Measurements from ENCODE around the gene NCOA5. TPM values are rescaled to one million over a fixed set of nuclear protein-coding genes. Genes with fewer than 3 reads are reported as not detected.
A peak's percentile ranks its signal among the peaks of the same experiment; 100 is the strongest.

NCOA5 gene
- total RNA-seq, 1 donor: 14.5 TPM

- no peak for TF ChIP-seq CTCF (IDR thresholded peaks at IDR 0.05; ENCODE audit: extremely low read depth, low read depth, low read length)
- H3K36me3 ChIP-seq (ENCODE audit: insufficient read depth, low read length): no peaks in the 10 kb centered on the region
- no peak overlapping the region for H3K27ac ChIP-seq (ENCODE audit: low read depth, low read length)
- H3K27me3 ChIP-seq (ENCODE audit: insufficient read depth, low read length): peaks cover 50% of the 10 kb centered on the region
- H3K4me1 ChIP-seq (ENCODE audit: insufficient read depth, low read length): peaks cover 3% of the 10 kb centered on the region
- peaks cover 4% of the 10 kb centered on the region for H4K20me1 ChIP-seq (ENCODE audit: insufficient read depth, low read length)
- no peak overlapping the region for H3K4me2 ChIP-seq (ENCODE audit: insufficient read depth, low read length)
- no peaks in the 10 kb centered on the region for H3K79me2 ChIP-seq (ENCODE audit: insufficient read depth, low read length)
- H3K9me3 ChIP-seq (ENCODE audit: low read depth, low read length): no peaks in the 10 kb centered on the region
- no peak overlapping the region for H2AFZ ChIP-seq (ENCODE audit: low read length)
- DNase-seq (ENCODE audit: insufficient read length, low spot score, missing footprints): peak; percentile 96
- no peak overlapping the region for H3K4me3 ChIP-seq (ENCODE audit: insufficient read depth, low read length)
Observed at GRCh38 chr20:46027245-46027853, 62.4 kb downstream of the NCOA5 start.

GRCh38 chr20:46025376-46025783 lies 64.4 kb downstream of the NCOA5 start:
- peaks cover 43% of the 10 kb centered on the region for H3K27me3 ChIP-seq (ENCODE audit: insufficient read depth, low read length)
- no peak for TF ChIP-seq CTCF (IDR thresholded peaks at IDR 0.05; ENCODE audit: extremely low read depth, low read depth, low read length)

GRCh38 chr20:46023999-46024398 lies 65.8 kb downstream of the NCOA5 start:
- Histone ChIP-seq H3K27ac (ENCODE audit: low read depth, low read length) (no peak overlapping the region), H4K20me1 (ENCODE audit: insufficient read depth, low read length) (peaks cover 4% of the 10 kb centered on the region), H3K4me1 (ENCODE audit: insufficient read depth, low read length) (peaks cover 6% of the 10 kb centered on the region), H3K79me2 (ENCODE audit: insufficient read depth, low read length) (no peaks in the 10 kb centered on the region), H3K9me3 (ENCODE audit: low read depth, low read length) (no peaks in the 10 kb centered on the region), H3K4me2 (ENCODE audit: insufficient read depth, low read length) (no peak overlapping the region), H3K27me3 (ENCODE audit: insufficient read depth, low read length) (peaks cover 36% of the 10 kb centered on the region), H3K36me3 (ENCODE audit: insufficient read depth, low read length) (no peaks in the 10 kb centered on the region), H2AFZ (ENCODE audit: low read length) (no peak overlapping the region), H3K4me3 (ENCODE audit: insufficient read depth, low read length) (no peak overlapping the region)
- DNase-seq (ENCODE audit: insufficient read length, low spot score, missing footprints): no peak
- no peak for TF ChIP-seq CTCF (IDR thresholded peaks at IDR 0.05; ENCODE audit: extremely low read depth, low read depth, low read length)

More at GRCh38 chr20:46025376-46025783, 64.4 kb downstream of the NCOA5 start:
- H3K4me3 ChIP-seq (ENCODE audit: insufficient read depth, low read length): no peak overlapping the region
- no peaks in the 10 kb centered on the region for H3K79me2 ChIP-seq (ENCODE audit: insufficient read depth, low read length)
- peak; percentile 57 for DNase-seq (ENCODE audit: insufficient read length, low spot score, missing footprints)
- H3K36me3 ChIP-seq (ENCODE audit: insufficient read depth, low read length): no peaks in the 10 kb centered on the region
- no peak overlapping the region for H2AFZ ChIP-seq (ENCODE audit: low read length)
- H3K9me3 ChIP-seq (ENCODE audit: low read depth, low read length): no peaks in the 10 kb centered on the region
- no peak overlapping the region for H3K27ac ChIP-seq (ENCODE audit: low read depth, low read length)
- peaks cover 4% of the 10 kb centered on the region for H4K20me1 ChIP-seq (ENCODE audit: insufficient read depth, low read length)
- H3K4me2 ChIP-seq (ENCODE audit: insufficient read depth, low read length): no peak overlapping the region
- H3K4me1 ChIP-seq (ENCODE audit: insufficient read depth, low read length): peaks cover 6% of the 10 kb centered on the region

GRCh38 chr20:46023148-46023484 lies 66.6 kb downstream of the NCOA5 start:
- no peaks in the 10 kb centered on the region for H3K79me2 ChIP-seq (ENCODE audit: insufficient read depth, low read length)
- H4K20me1 ChIP-seq (ENCODE audit: insufficient read depth, low read length): peaks cover 3% of the 10 kb centered on the region
- no peaks in the 10 kb centered on the region for H3K9me3 ChIP-seq (ENCODE audit: low read depth, low read length)
- TF ChIP-seq CTCF (IDR thresholded peaks at IDR 0.05; ENCODE audit: extremely low read depth, low read depth, low read length): no peak
- no peak overlapping the region for H3K4me2 ChIP-seq (ENCODE audit: insufficient read depth, low read length)
- no peak overlapping the region for H2AFZ ChIP-seq (ENCODE audit: low read length)
- peak; percentile 6 for DNase-seq (ENCODE audit: insufficient read length, low spot score, missing footprints)
- peaks cover 6% of the 10 kb centered on the region for H3K4me1 ChIP-seq (ENCODE audit: insufficient read depth, low read length)
- H3K36me3 ChIP-seq (ENCODE audit: insufficient read depth, low read length): no peaks in the 10 kb centered on the region
- H3K27me3 ChIP-seq (ENCODE audit: insufficient read depth, low read length): peaks cover 30% of the 10 kb centered on the region
- no peak overlapping the region for H3K4me3 ChIP-seq (ENCODE audit: insufficient read depth, low read length)
- H3K27ac ChIP-seq (ENCODE audit: low read depth, low read length): no peak overlapping the region

All from osteoblast (primary cell).